PC-9 (cell line): ENCODE measurements around the gene SND1. TPM values are rescaled to one million over a fixed set of nuclear protein-coding genes. Genes with fewer than 3 reads are reported as not detected.

Experiments
- BruUV-seq: library from RNA; stranded (reverse); fragments of 400-500 nt; replicated peaks from 2 replicates; lab custom pipeline; 2021; lab: Mats Ljungman, UMichigan
- CTCF ChIA-PET: fragments of 300-600 bp; sonication (Branson Sonifier 250); formaldehyde crosslinking; loops from one replicate; lab custom pipeline; 2022; ENCODE audit warnings: antibody characterized with exemption; lab: Charles Lee
- POLR2A ChIA-PET: fragments of 300-600 bp; sonication (Branson Sonifier 250); formaldehyde crosslinking; loops from one replicate; lab custom pipeline; 2022; ENCODE audit warnings: antibody characterized with exemption; ENCODE audit not compliant: unreplicated experiment; lab: Charles Lee
- DNase-seq, 2 experiments: peaks; one replicate each; pipeline versions ENCODE4 v3.0.0 to v3.0.0-alpha.2; 2015 to 2022; ENCODE audit warnings: mixed read lengths in 1 of 2
- H2AFZ ChIP-seq: fragments of 200-600 bp; sonication (generic); 2 replicates; pipeline ENCODE4 v1.8.1; 2017; ENCODE audit warnings: antibody characterized with exemption
- H3F3A ChIP-seq: fragments of 200-600 bp; sonication (generic); 2 replicates; pipeline ENCODE4 v1.8.1; 2017; ENCODE audit warnings: antibody characterized with exemption, mild to moderate bottlenecking, low read depth; ENCODE audit not compliant: insufficient read depth
- H3K27ac ChIP-seq: fragments of 200-600 bp; sonication (generic); 2 replicates; pipeline ENCODE4 v1.6.1; 2016; ENCODE audit warnings: mixed run types
- H3K27me3 ChIP-seq: fragments of 200-600 bp; sonication (generic); 2 replicates; pipeline ENCODE4 v1.6.1; 2016; ENCODE audit warnings: low read depth, mixed run types; ENCODE audit not compliant: insufficient read depth
- H3K36me3 ChIP-seq: fragments of 200-600 bp; sonication (generic); 2 replicates; pipeline ENCODE4 v1.6.1; 2016; ENCODE audit warnings: low read depth, mixed run types
- H3K4me1 ChIP-seq: fragments of 200-600 bp; sonication (generic); replicated peaks from 2 replicates; pipeline ENCODE4 v1.6.1; 2016; ENCODE audit warnings: mixed run types; ENCODE audit not compliant: insufficient read depth
- H3K4me2 ChIP-seq: fragments of 200-600 bp; sonication (generic); 2 replicates; pipeline ENCODE4 v1.6.1; 2017; ENCODE audit warnings: mixed run types
- H3K4me3 ChIP-seq: fragments of 200-600 bp; sonication (generic); 2 replicates; pipeline ENCODE4 v1.6.1; 2016; ENCODE audit warnings: mixed run types
- H3K79me2 ChIP-seq: fragments of 200-600 bp; sonication (generic); 2 replicates; pipeline ENCODE4 v1.6.1; 2017; ENCODE audit warnings: low read depth, mixed run types
- H3K9me2 ChIP-seq: fragments of 200-600 bp; sonication (generic); 2 replicates; pipeline ENCODE4 v1.8.1; 2017; ENCODE audit warnings: mild to moderate bottlenecking; ENCODE audit not compliant: insufficient read depth
- H3K9me3 ChIP-seq: fragments of 200-600 bp; sonication (generic); 2 replicates; pipeline ENCODE4 v1.8.1; 2016; ENCODE audit warnings: low read depth; ENCODE audit not compliant: insufficient read depth
- H4K20me1 ChIP-seq: fragments of 200-600 bp; sonication (generic); 2 replicates; pipeline ENCODE4 v1.8.1; 2017; ENCODE audit not compliant: insufficient read depth
- CTCF ChIP-seq: fragments of 200-600 bp; sonication (generic); conservative IDR thresholded peaks from 2 replicates; pipeline ENCODE4 v1.6.1; 2017; ENCODE audit warnings: mixed run types, antibody characterized with exemption, mild to moderate bottlenecking, moderate library complexity
- EZH2 ChIP-seq: fragments of 200-600 bp; sonication (generic); IDR thresholded peaks from 2 replicates; pipeline ENCODE4 v1.8.0; 2017; ENCODE audit warnings: antibody characterized with exemption, low read depth
- intact Hi-C: fragments of 100-400 bp; cut with micrococcal nuclease; formaldehyde crosslinking; loops from one replicate; pipeline ENCODE4 v1.10.0; 2022; ENCODE audit not compliant: unreplicated experiment
- total RNA-seq: library from RNA; stranded (reverse); gene quantifications from 2 replicates; pipeline ENCODE4 v1.2.3, GENCODE V29; 2021

Gene SND1
- total RNA-seq, 1 experiment from 2014 or later, result 273 TPM

- H3K4me2 ChIP-seq, result no peak overlapping the region
- ChIA-PET POLR2A (no interaction called here), CTCF (no interaction called here)
- no peaks in the 10 kb centered on the region for H3K36me3 ChIP-seq
- no peaks in the 10 kb centered on the region for H3K9me2 ChIP-seq
- no peaks in the 10 kb centered on the region for H3K9me3 ChIP-seq
- TF ChIP-seq CTCF (no peak), EZH2 (no peak)
- no peaks in the 10 kb centered on the region for H3K4me1 ChIP-seq
- H3F3A ChIP-seq, result no peaks in the 10 kb centered on the region; the same call in 1 of the 2 replicates
- H3K27ac ChIP-seq, result no peak overlapping the region
- BruUV-seq, result no TSS peak
- no peaks in the 10 kb centered on the region; the same call in 1 of the 2 replicates for H4K20me1 ChIP-seq
- H3K27me3 ChIP-seq, result no peaks in the 10 kb centered on the region
- no peak overlapping the region for H3K4me3 ChIP-seq
- intact Hi-C loops, result no loop called here
- no peaks in the 10 kb centered on the region for H3K79me2 ChIP-seq
- H2AFZ ChIP-seq, result no peak overlapping the region
- DNase-seq, result no peak
These were observed 441.9 kb downstream of the SND1 start for GRCh38 chr7:128093614-128094570.

GRCh38 chr7:128094686-128095085 is 442.7 kb downstream of the SND1 start:
- CTCF ChIA-PET, result no interaction called here
- no peaks in the 10 kb centered on the region for H3K36me3 ChIP-seq
- intact Hi-C loops, result no loop called here

GRCh38 chr7:128097211-128097731 is 445.3 kb downstream of the SND1 start:
- Histone ChIP-seq H2AFZ (no peak overlapping the region), H3K36me3 (no peaks in the 10 kb centered on the region), H3K79me2 (no peaks in the 10 kb centered on the region), H3K9me3 (no peaks in the 10 kb centered on the region), H3K4me2 (no peak overlapping the region), H3K27ac (no peak overlapping the region), H3K27me3 (no peaks in the 10 kb centered on the region), H3F3A (no peaks in the 10 kb centered on the region; the same call in 1 of the 2 replicates), H3K4me3 (no peak overlapping the region), H3K9me2 (no peaks in the 10 kb centered on the region), H3K4me1 (no peaks in the 10 kb centered on the region), H4K20me1 (no peaks in the 10 kb centered on the region; the same call in 1 of the 2 replicates)
- ChIA-PET POLR2A (no interaction called here), CTCF (no interaction called here)
- DNase-seq, result peak in 1 of 2 experiments; percentile 13
- intact Hi-C loops, result no loop called here
- no TSS peak for BruUV-seq
- TF ChIP-seq EZH2, result no peak
- TF ChIP-seq CTCF, result no peak

More at GRCh38 chr7:128094686-128095085, 442.7 kb downstream of the SND1 start:
- H3K79me2 ChIP-seq, result no peaks in the 10 kb centered on the region
- H3K4me1 ChIP-seq, result no peaks in the 10 kb centered on the region
- H2AFZ ChIP-seq, result no peak overlapping the region
- no TSS peak for BruUV-seq
- DNase-seq, result no peak
- H3K4me2 ChIP-seq, result no peak overlapping the region
- H3F3A ChIP-seq, result no peaks in the 10 kb centered on the region; the same call in 1 of the 2 replicates
- H4K20me1 ChIP-seq, result no peaks in the 10 kb centered on the region; the same call in 1 of the 2 replicates
- POLR2A ChIA-PET, result no interaction called here
- H3K4me3 ChIP-seq, result no peak overlapping the region
- TF ChIP-seq CTCF (no peak), EZH2 (no peak)
- H3K9me3 ChIP-seq, result no peaks in the 10 kb centered on the region
- H3K27ac ChIP-seq, result no peak overlapping the region
- H3K27me3 ChIP-seq, result no peaks in the 10 kb centered on the region
- no peaks in the 10 kb centered on the region for H3K9me2 ChIP-seq
